AG09309 (cell line): Measurements from ENCODE around the gene FAM171A2.
A peak's percentile ranks its signal among the peaks of the same experiment; 100 is the strongest.
"Not testable (repeated sequence)": the region's sequence is repeated elsewhere in the genome, so short reads cannot be mapped to it uniquely, and the experiment has no call there.

ENCODE experiments used
- DNase-seq: peaks from one replicate; pipeline ENCODE4 v3.0.0-alpha.2; 2010; ENCODE audit warnings: low read depth
- H3K4me3 ChIP-seq: 2 replicates; pipeline ENCODE4 v1.5.1; 2011; ENCODE audit warnings: mild to moderate bottlenecking, low read depth, low read length, moderate library complexity; ENCODE audit not compliant: control insufficient read depth
- TF ChIP-seq, protein P1 (sequence below): IDR thresholded peaks from 2 replicates; pipeline ENCODE4 v1.5.1; 2011; ENCODE audit warnings: mild to moderate bottlenecking, low read depth, low read length, inconsistent platforms; ENCODE audit not compliant: insufficient read depth, control insufficient read depth; ENCODE audit errors: missing control alignments

FAM171A2 gene

DNA sequence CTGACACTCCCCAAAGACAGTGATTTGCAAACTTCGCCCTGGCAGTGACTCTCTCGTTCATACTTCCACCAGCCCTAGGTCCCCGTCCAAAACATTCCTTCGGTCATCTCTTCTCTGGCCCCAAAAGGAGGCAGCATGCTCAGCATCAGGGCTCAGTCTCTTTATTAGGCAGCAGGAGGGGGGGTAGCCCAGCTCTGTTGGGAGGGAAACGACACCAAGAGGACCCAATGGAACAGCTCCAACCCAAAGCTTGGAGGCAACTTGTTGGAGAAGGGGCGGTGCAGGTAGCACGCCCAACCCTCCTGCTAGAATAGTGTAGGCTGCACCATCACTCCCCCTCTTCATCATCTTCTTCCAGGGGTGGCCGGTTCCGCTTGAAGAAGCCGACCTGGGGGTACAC lies 8.4 kb upstream of the FAM171A2 start:
- H3K4me3 ChIP-seq = no peak overlapping the region
- TF ChIP-seq, protein P1, sequence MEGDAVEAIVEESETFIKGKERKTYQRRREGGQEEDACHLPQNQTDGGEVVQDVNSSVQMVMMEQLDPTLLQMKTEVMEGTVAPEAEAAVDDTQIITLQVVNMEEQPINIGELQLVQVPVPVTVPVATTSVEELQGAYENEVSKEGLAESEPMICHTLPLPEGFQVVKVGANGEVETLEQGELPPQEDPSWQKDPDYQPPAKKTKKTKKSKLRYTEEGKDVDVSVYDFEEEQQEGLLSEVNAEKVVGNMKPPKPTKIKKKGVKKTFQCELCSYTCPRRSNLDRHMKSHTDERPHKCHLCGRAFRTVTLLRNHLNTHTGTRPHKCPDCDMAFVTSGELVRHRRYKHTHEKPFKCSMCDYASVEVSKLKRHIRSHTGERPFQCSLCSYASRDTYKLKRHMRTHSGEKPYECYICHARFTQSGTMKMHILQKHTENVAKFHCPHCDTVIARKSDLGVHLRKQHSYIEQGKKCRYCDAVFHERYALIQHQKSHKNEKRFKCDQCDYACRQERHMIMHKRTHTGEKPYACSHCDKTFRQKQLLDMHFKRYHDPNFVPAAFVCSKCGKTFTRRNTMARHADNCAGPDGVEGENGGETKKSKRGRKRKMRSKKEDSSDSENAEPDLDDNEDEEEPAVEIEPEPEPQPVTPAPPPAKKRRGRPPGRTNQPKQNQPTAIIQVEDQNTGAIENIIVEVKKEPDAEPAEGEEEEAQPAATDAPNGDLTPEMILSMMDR = no peak
- no peak for DNase-seq

DNA sequence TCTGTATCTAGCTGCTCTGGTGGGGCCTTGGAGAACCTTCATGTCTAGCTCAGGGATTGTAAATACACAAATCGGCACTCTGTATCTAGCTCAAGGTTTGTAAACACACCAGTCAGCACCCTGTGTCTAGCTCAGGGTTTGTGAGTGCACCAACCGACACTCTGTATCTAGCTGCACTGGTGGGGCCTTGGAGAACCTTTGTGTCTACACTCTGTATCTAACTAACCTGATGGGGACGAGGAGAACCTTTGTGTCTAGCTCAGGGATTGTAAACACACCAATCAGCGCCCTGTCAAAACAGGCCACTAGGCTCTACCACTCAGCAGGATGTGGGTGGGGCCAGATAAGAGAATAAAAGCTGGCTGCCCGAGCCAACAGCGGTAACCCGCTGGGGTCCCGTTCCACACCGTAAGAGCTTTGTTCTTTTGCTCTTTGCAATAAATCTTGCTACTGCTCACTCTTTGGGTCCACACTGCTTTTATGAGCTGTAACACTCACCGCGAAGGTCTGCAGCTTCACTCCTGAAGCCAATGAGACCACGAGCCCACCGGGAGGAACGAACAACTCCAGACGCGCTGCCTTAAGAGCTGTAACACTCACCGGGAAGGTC lies 5.9 kb upstream of the FAM171A2 start:
- DNase-seq, H3K4me3 ChIP-seq: not testable (repeated sequence)

- DNase-seq, H3K4me3 ChIP-seq: not testable (repeated sequence)
These were observed 5.0 kb upstream of the FAM171A2 start for GRCh38 chr17:44368391-44369243.

DNA sequence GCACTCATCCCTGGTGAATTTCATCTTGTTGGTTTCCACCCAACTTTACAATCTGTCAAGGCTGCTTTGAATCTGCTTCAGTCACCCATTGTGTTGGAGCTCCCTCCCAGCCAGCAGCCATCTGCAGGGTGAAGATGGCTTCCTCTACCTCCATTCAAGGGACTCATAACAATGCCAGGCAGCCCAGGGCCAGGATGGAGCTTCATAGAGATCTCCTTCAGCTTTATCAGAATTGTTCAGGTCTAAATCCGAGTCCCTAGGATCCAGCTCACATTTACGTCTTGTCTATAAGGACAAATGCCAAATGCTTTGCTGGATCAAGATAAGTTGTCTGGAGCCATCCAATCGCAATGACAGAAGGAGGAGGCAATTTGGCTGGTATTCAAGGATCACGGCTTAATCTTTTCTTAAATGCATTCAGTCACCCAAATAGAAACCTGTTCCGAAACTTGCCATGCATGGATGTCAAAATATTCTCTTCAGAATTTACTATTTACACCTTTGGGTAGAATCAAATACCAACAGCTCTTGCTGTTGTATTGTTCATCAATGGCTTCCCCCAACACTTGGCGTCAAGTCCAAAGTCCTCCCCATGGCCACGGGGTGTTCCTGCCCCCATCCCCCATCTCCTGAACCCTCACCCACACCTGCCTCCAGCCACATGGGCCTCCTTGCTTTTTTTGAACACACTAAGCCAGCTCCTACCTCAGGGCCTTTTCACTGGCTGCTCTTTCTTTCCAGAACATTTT lies 3.8 kb upstream of the FAM171A2 start:
- no peak overlapping the region for H3K4me3 ChIP-seq
- DNase-seq = no peak
- TF ChIP-seq, protein P1 = no peak

DNA sequence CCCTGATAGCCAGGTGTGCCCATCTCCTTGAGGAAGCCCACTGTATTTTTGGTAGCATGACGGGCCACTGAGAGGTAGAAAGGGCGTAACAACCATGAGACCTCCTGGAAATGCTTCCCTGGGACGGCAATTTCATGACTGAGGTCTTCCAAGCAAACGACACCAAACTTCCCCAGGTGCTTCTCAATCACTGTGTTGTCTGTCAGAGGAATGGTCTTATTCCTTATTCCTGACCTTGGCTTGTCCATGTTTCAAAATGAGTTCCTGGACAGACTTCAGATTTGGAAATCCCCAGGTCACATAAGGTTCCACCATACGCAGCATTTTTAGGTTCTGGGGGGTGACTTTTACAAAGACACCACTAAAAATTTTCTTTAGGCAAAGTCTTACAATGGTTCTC lies 1.4 kb upstream of the FAM171A2 start:
- not testable (repeated sequence) for DNase-seq, H3K4me3 ChIP-seq

DNA sequence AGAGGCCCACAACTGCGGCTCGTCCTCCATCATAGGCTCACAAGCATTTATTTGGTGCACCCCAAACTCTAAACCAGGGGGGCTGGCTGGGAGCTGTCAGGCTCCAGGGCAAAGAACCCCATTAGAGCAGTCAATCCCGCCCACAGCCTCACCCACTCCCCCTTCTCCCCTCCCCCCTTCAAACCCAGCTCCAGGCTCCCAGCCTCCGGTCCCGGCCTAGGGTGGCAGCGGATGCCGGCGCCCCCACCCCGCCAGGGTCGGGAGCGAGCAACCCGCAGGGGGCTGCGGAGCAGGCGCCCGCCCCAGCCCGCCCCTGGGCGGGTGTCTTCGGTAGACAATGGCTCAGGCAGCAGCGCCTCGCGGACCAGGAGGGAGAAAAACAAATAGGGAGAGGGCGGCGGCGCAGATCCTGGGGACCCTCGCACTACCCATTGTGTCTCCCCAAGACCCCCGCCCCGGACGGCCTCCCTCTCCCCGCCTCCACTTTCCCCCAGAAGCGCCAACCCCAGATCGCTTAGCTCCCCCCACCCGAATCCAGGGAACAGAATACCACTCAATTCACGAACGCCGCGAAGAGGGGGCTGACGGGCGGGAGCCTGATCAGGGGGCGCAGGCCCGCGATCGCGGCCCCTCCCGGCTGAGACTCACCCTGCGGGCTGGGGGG lies 572 bp downstream of the FAM171A2 start:
- H3K4me3 ChIP-seq = peak overlapping the region; percentile 87
- DNase-seq = no peak

DNA sequence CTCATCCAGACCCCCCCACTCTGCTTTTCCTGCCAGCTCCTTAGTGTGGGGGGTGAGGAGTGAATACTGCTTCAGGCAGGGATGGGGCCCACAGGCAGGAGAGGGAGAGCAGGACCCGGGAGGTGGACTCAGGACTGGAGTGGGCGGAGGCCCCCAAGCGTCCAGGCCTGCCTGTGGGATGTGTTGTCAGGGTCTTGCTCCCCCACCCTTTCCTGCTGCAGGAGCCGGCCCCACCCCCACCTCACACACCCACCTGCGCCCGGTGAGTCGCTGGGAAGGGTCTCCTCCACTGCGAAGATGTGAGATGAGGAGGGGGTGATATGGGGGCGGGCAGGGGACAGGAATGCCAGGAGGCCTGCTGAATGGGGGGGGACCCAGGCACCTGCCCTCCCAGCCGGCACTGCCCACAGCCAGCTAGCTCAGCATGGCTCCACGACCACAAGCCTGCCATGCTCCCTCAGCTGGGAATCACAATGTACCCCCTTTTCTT lies 1.1 kb downstream of the FAM171A2 start:
- no peak for DNase-seq
- H3K4me3 ChIP-seq = peak overlapping the region; percentile 87
- TF ChIP-seq, protein P1 = no peak

More for the DNA sequence above, 572 bp downstream of the FAM171A2 start:
- TF ChIP-seq, protein P1 = no peak
